ENCODE results near the gene PIKFYVE. TPM values are rescaled to one million over a fixed set of nuclear protein-coding genes. Genes with fewer than 3 reads are reported as not detected.

PIKFYVE gene
- total and polyA plus RNA-seq, 10 of the 15 experiments (the other 5 are each of a cell fraction or from before 2014, with no cell fraction given): 5.2 to 41.7 (median 19.6) TPM

DNA sequence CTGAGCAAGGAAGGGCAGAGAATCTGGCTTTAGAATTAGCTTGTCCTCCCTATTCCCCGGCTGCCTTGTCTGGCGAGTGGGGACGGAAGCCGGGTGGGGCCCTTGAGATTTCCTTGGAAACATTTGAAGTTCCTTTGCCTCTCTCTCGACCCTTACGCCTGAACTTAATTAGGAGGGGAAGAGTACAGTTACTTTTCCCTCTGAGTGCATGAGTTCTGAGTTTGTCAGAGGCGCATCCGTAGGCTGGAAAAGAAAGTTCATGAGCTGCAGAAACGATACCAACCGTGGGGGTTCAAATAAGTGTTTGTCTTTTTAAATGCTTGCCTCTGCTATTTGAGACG is 468 bp downstream of the PIKFYVE start (continued):
- no peak for TF ChIP-seq SMAD5 (IDR thresholded peaks at IDR 0.05; ENCODE audit: low read depth)
- TF ChIP-seq GABPA (IDR thresholded peaks at IDR 0.05; ENCODE audit: low read depth): no peak
- no peak for TF ChIP-seq E2F8 (IDR thresholded peaks at IDR 0.05; ENCODE audit: low read depth, partially characterized antibody)
- TF ChIP-seq MEF2A (IDR thresholded peaks at IDR 0.05; ENCODE audit: insufficient read depth, low read depth, low read length): no peak
- TF ChIP-seq GATAD2B (conservative IDR thresholded peaks at IDR 0.05; ENCODE audit: low read depth): no peak
- TF ChIP-seq NR2F1 (conservative IDR thresholded peaks at IDR 0.05): no peak
- no peak for TF ChIP-seq BRCA1 (IDR thresholded peaks at IDR 0.05; ENCODE audit: low read depth, low read length)
- no peak for TF ChIP-seq PML (IDR thresholded peaks at IDR 0.05; ENCODE audit: low read length)
- TF ChIP-seq IKZF2 (IDR thresholded peaks at IDR 0.05): no peak
- TF ChIP-seq SPI1 (IDR thresholded peaks at IDR 0.05; ENCODE audit: borderline replicate concordance, insufficient read depth, low read depth, low read length): no peak
- no peak for TF ChIP-seq PRDM15 (CRISPR knock-in tag; IDR thresholded peaks at IDR 0.05)
- 0 out of 2 replicates have a peak, but pooled peaks have one; percentile 14 for TF ChIP-seq RCOR1 (conservative IDR thresholded peaks at IDR 0.05; ENCODE audit: low read depth, low read length)
- TF ChIP-seq, protein P1, sequence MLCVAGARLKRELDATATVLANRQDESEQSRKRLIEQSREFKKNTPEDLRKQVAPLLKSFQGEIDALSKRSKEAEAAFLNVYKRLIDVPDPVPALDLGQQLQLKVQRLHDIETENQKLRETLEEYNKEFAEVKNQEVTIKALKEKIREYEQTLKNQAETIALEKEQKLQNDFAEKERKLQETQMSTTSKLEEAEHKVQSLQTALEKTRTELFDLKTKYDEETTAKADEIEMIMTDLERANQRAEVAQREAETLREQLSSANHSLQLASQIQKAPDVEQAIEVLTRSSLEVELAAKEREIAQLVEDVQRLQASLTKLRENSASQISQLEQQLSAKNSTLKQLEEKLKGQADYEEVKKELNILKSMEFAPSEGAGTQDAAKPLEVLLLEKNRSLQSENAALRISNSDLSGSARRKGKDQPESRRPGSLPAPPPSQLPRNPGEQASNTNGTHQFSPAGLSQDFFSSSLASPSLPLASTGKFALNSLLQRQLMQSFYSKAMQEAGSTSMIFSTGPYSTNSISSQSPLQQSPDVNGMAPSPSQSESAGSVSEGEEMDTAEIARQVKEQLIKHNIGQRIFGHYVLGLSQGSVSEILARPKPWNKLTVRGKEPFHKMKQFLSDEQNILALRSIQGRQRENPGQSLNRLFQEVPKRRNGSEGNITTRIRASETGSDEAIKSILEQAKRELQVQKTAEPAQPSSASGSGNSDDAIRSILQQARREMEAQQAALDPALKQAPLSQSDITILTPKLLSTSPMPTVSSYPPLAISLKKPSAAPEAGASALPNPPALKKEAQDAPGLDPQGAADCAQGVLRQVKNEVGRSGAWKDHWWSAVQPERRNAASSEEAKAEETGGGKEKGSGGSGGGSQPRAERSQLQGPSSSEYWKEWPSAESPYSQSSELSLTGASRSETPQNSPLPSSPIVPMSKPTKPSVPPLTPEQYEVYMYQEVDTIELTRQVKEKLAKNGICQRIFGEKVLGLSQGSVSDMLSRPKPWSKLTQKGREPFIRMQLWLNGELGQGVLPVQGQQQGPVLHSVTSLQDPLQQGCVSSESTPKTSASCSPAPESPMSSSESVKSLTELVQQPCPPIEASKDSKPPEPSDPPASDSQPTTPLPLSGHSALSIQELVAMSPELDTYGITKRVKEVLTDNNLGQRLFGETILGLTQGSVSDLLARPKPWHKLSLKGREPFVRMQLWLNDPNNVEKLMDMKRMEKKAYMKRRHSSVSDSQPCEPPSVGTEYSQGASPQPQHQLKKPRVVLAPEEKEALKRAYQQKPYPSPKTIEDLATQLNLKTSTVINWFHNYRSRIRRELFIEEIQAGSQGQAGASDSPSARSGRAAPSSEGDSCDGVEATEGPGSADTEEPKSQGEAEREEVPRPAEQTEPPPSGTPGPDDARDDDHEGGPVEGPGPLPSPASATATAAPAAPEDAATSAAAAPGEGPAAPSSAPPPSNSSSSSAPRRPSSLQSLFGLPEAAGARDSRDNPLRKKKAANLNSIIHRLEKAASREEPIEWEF (IDR thresholded peaks at IDR 0.05; ENCODE audit: insufficient replicate concordance, low read depth, low read length): no peak
- TF ChIP-seq TBL1XR1 (IDR thresholded peaks at IDR 0.05; ENCODE audit: low read depth, low read length): no peak
- no peak for TF ChIP-seq MYB (IDR thresholded peaks at IDR 0.05; ENCODE audit: borderline replicate concordance, low read depth, low read length)
- TF ChIP-seq SUPT20H (IDR thresholded peaks at IDR 0.05; ENCODE audit: borderline replicate concordance, control insufficient read depth, low read depth, low read length): no peak
- no peak for TF ChIP-seq POLR2AphosphoS5 (IDR thresholded peaks at IDR 0.05; ENCODE audit: low read length)
- TF ChIP-seq ESRRA (IDR thresholded peaks at IDR 0.05; ENCODE audit: low read length): no peak
- TF ChIP-seq BHLHE40 (IDR thresholded peaks at IDR 0.05; ENCODE audit: borderline replicate concordance in 1 of 2, low read depth in 2 of 2, low read length in 1 of 2): no peak

Data from GM12878 (cell line).